ENCODE data around the gene AIP. TPM values are rescaled to one million over a fixed set of nuclear protein-coding genes. Genes with fewer than 3 reads are reported as not detected.

The AIP gene
- total and polyA plus RNA-seq, 9 donors, result 33.5 to 114 (median 65.4) TPM

DNA sequence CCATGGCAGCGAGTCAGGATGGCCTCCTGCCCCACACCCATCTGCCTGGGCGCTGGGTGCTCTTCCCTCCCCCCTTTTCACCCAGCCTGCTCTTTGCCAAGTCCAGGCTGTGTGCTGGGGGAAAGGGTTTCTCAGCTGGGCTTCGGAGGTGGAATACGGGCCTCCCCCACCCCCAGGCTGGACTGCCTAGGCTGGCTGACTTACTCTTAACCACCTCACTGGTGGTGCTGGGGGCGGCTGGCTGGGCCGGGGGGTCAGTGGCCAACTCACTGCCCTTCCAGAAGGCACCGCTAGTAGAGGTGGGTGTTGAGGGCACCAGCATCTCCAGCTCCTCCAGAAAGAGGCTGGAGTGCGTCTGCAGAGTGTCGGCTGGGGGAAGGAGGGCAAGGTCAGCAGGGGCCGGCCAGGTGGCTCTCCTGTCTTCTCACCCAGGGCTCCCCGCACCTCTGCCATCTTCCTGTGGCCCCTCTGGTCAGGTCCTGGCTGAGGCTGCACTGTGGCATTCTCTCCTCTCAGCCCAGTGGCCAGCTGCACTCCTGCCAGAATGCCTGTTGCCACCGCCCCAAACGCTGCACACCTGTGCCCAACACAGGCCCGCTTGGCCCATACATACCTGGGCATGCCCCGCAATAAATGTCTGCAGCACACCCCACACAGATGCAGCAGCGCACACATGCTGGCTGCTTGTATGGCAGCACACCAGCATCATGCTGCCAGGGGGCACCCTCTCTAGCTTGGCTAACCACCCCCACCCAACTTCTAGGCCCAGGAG lies 12.6 kb downstream of the AIP start:
- WGBS, 3 donors, result 89 to 93% (median 92%) methylated on average over 16 of the region's 16 CpGs
- DNase-seq, result no peak
- H3K27me3 ChIP-seq, result no peaks in the 10 kb centered on the region
- H3K4me1 ChIP-seq (ENCODE audit: insufficient read depth), result no peaks in the 10 kb centered on the region
- no peaks in the 10 kb centered on the region for H3K9me3 ChIP-seq
- no peak overlapping the region for H3K27ac ChIP-seq
- H3K36me3 ChIP-seq, result no peaks in the 10 kb centered on the region
- H3K4me3 ChIP-seq, result no peak overlapping the region
- intact Hi-C loops (cut with DNase I), result no loop called here
- TF ChIP-seq EP300 (IDR thresholded peaks at IDR 0.05) (no peak), POLR2A (IDR thresholded peaks at IDR 0.05) (no peak)
- TF ChIP-seq, protein P1, sequence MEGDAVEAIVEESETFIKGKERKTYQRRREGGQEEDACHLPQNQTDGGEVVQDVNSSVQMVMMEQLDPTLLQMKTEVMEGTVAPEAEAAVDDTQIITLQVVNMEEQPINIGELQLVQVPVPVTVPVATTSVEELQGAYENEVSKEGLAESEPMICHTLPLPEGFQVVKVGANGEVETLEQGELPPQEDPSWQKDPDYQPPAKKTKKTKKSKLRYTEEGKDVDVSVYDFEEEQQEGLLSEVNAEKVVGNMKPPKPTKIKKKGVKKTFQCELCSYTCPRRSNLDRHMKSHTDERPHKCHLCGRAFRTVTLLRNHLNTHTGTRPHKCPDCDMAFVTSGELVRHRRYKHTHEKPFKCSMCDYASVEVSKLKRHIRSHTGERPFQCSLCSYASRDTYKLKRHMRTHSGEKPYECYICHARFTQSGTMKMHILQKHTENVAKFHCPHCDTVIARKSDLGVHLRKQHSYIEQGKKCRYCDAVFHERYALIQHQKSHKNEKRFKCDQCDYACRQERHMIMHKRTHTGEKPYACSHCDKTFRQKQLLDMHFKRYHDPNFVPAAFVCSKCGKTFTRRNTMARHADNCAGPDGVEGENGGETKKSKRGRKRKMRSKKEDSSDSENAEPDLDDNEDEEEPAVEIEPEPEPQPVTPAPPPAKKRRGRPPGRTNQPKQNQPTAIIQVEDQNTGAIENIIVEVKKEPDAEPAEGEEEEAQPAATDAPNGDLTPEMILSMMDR (IDR thresholded peaks at IDR 0.05), result no peak

DNA sequence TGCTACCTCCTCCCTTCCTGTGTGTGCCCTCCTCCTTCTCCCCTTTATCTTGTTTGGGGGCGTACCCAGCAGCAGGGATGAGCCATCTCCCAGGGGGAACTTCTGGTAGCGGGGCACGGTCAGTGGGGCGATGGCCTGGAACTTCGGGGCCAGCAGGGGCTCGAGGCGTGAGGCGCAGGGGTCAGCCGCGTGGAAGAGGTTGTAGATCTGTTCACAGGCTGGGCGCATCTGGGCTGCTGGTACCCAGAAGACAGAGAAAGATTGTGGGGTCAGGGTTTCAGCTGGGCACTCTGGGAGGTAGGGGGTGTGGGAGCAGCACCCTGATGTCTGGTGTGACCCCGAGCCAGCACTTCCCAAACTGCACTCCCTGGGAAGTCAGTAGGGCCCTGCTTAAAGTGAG lies 13.3 kb downstream of the AIP start:
- Histone ChIP-seq H3K27ac (no peak overlapping the region), H3K4me3 (no peak overlapping the region), H3K9me3 (no peaks in the 10 kb centered on the region), H3K27me3 (no peaks in the 10 kb centered on the region), H3K4me1 (ENCODE audit: insufficient read depth) (no peaks in the 10 kb centered on the region), H3K36me3 (no peaks in the 10 kb centered on the region)
- intact Hi-C loops (cut with DNase I), result no loop called here
- TF ChIP-seq EP300 (IDR thresholded peaks at IDR 0.05), result no peak
- TF ChIP-seq, protein P1 (IDR thresholded peaks at IDR 0.05), result no peak
- no peak for TF ChIP-seq POLR2A (IDR thresholded peaks at IDR 0.05)
- DNase-seq, result no peak
- WGBS, 3 donors, result 82 to 94% (median 87%) methylated on average over 12 of the region's 12 CpGs

DNA sequence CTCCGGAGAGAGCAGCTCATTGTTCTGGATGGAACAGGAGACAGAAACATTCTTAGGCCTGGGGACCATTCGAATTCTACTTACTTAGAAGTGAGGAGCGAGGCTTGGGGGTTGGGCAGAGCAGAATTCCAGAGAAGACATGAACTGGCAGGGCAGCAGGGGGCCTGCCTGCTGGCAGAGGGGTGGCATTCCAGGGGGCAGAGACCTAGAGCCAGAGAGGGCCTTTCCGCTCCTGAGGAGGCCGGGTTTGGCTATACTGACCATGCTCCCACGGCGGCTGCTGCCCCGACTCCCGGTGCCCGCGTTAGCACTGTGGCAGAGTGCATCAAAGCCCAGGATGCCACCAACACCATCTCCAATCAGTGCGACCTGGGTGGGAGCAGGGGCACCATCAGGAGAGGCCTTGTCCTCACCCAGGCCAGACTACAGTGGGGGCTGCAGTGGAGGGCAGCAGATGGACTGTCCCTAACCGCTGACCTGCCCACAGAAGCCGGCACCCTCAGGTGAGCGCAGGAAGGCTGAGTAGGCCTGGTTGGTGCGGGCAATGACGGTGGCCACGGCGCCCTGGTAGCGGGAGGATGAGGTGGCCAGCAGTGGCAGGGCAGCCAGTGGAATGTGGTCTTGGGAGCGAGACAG lies 14.9 kb downstream of the AIP start:
- Histone ChIP-seq H3K36me3 (no peaks in the 10 kb centered on the region), H3K9me3 (no peaks in the 10 kb centered on the region), H3K27me3 (no peaks in the 10 kb centered on the region), H3K4me3 (no peak overlapping the region), H3K4me1 (ENCODE audit: insufficient read depth) (no peaks in the 10 kb centered on the region), H3K27ac (no peak overlapping the region)
- TF ChIP-seq EP300 (IDR thresholded peaks at IDR 0.05), result no peak
- TF ChIP-seq, protein P1 (IDR thresholded peaks at IDR 0.05), result no peak
- TF ChIP-seq POLR2A (IDR thresholded peaks at IDR 0.05), result no peak
- 92 to 93% (median 93%) methylated on average over 21 of the region's 21 CpGs for WGBS, 3 donors
- no peak for DNase-seq
- intact Hi-C loops (cut with DNase I), result no loop called here

DNA sequence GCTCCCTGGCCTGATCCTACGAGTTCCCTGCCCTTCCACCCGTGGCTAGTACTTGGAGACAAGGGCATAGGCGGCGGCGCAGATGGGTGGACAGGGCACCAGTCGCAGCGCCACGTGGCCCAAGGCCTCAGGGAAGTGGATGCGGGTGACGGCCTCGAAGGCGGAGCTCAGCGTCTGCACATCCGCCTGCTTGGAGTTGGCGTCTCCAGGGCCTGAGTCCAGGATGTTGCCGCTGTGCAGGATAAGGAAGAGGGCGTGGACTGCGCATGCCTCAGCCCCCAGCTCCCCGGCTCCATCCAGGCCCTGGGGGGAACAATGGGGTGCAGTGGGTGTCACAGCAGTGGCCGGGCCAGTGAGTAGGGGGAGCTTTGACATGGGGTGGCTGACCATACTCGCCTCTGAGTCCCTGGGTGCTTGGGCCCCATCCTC lies 15.7 kb downstream of the AIP start:
- no peaks in the 10 kb centered on the region for H3K36me3 ChIP-seq
- H3K9me3 ChIP-seq, result no peaks in the 10 kb centered on the region
- no peak overlapping the region for H3K27ac ChIP-seq
- H3K4me3 ChIP-seq, result no peak overlapping the region
- no peak for DNase-seq
- no peaks in the 10 kb centered on the region for H3K27me3 ChIP-seq
- 85 to 91% (median 89%) methylated on average over 21 of the region's 21 CpGs for WGBS, 3 donors
- TF ChIP-seq POLR2A (IDR thresholded peaks at IDR 0.05) (no peak), EP300 (IDR thresholded peaks at IDR 0.05) (no peak)
- TF ChIP-seq, protein P1 (IDR thresholded peaks at IDR 0.05), result no peak
- intact Hi-C loops (cut with DNase I), result no loop called here
- no peaks in the 10 kb centered on the region for H3K4me1 ChIP-seq (ENCODE audit: insufficient read depth)

Measured in ovary (tissue), 9 donors.